Activated naive CD8-positive, alpha-beta T cell treated with anti-CD3 and anti-CD28 coated beads, Interleukin-2, amount 50 U/mL, for 24 hours (primary cell): Measurements from ENCODE around the gene TNNI3K.

ENCODE experiments used
- ATAC-seq: fragments of 150-1000 bp; cut with Tn5 transposase; one replicate; pipeline ENCODE4 v1.10.0; 2021
- DNase-seq: peaks from one replicate; pipeline ENCODE4 v3.0.0; 2021
- H3K27ac Mint-ChIP-seq: one replicate; pipeline ENCODE4 v1.8.0; 2021; ENCODE audit warnings: mild to moderate bottlenecking, mixed read lengths
- H3K27me3 Mint-ChIP-seq: one replicate; pipeline ENCODE4 v1.8.0; 2021; ENCODE audit warnings: mixed read lengths
- H3K36me3 Mint-ChIP-seq: one replicate; pipeline ENCODE4 v1.8.0; 2021; ENCODE audit warnings: low read depth, mixed read lengths
- H3K4me1 Mint-ChIP-seq: one replicate; pipeline ENCODE4 v1.8.0; 2021; ENCODE audit warnings: mixed read lengths
- H3K4me3 Mint-ChIP-seq: one replicate; pipeline ENCODE4 v1.8.0; 2021; ENCODE audit warnings: mild to moderate bottlenecking, moderate library complexity, mixed read lengths
- H3K9me3 Mint-ChIP-seq: one replicate; pipeline ENCODE4 v1.8.0; 2021; ENCODE audit warnings: mixed read lengths

Gene TNNI3K

GRCh38 chr1:74592580-74593355, 357.6 kb downstream of the TNNI3K start:
- no peak for DNase-seq
- H3K9me3 Mint-ChIP-seq: no peaks in the 10 kb centered on the region
- H3K4me1 Mint-ChIP-seq: no peaks in the 10 kb centered on the region
- H3K4me3 Mint-ChIP-seq: no peak overlapping the region
- H3K36me3 Mint-ChIP-seq: no peaks in the 10 kb centered on the region
- no peak for ATAC-seq
- H3K27ac Mint-ChIP-seq: no peak overlapping the region
- H3K27me3 Mint-ChIP-seq: peaks cover 4% of the 10 kb centered on the region
